Stimulated activated memory B cell treated with anti-CD40 and anti-IgM and Interleukin-4, amounts not matched to agents 10 μg/mL and 1 μg/mL and 100 μg/mL, for 72 hours (primary cell): ENCODE measurements around the gene TMEM37.

ENCODE experiments used
- ATAC-seq: fragments of 150-1000 bp; cut with Tn5 transposase; 2 replicates; pipeline ENCODE4 v1.10.0; 2021
- H3K27ac Mint-ChIP-seq: one replicate; pipeline ENCODE4 v1.8.0; 2022; ENCODE audit warnings: mild to moderate bottlenecking, mixed read lengths
- H3K27me3 Mint-ChIP-seq: one replicate; pipeline ENCODE4 v1.8.0; 2022; ENCODE audit warnings: mixed read lengths
- H3K36me3 Mint-ChIP-seq: one replicate; pipeline ENCODE4 v1.8.0; 2022; ENCODE audit warnings: mixed read lengths
- H3K4me1 Mint-ChIP-seq: one replicate; pipeline ENCODE4 v1.8.0; 2022; ENCODE audit warnings: mixed read lengths
- H3K4me3 Mint-ChIP-seq: one replicate; pipeline ENCODE4 v1.8.0; 2022; ENCODE audit warnings: mild to moderate bottlenecking, moderate library complexity, mixed read lengths
- H3K9me3 Mint-ChIP-seq: one replicate; pipeline ENCODE4 v1.8.0; 2022; ENCODE audit warnings: mixed read lengths

TMEM37 gene

DNA sequence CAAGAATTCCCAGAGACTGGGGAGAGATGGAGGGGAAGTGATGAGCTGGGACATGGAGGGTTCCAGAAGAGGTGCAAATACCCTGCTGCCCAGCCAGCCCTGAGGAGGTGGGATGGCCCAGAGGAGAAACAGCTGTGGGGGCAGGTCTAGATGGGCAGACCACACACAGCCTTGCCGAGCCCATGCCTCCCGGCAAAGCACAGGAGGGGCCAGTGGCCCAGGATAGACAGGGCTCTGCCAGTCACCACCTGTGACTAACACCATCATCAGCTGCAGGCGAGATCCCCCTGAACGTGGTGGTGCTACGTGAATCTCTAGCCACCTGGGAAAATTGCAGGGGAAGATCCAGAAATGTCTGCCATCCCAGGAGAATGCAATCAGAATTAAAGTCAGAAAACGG is 53.2 kb downstream of the TMEM37 start:
- H3K4me3 Mint-ChIP-seq, result no peak overlapping the region
- H3K27me3 Mint-ChIP-seq, result peaks cover 43% of the 10 kb centered on the region
- no peak overlapping the region for H3K27ac Mint-ChIP-seq
- no peak for ATAC-seq
- no peaks in the 10 kb centered on the region for H3K36me3 Mint-ChIP-seq
- H3K4me1 Mint-ChIP-seq, result no peaks in the 10 kb centered on the region
- no peaks in the 10 kb centered on the region for H3K9me3 Mint-ChIP-seq

DNA sequence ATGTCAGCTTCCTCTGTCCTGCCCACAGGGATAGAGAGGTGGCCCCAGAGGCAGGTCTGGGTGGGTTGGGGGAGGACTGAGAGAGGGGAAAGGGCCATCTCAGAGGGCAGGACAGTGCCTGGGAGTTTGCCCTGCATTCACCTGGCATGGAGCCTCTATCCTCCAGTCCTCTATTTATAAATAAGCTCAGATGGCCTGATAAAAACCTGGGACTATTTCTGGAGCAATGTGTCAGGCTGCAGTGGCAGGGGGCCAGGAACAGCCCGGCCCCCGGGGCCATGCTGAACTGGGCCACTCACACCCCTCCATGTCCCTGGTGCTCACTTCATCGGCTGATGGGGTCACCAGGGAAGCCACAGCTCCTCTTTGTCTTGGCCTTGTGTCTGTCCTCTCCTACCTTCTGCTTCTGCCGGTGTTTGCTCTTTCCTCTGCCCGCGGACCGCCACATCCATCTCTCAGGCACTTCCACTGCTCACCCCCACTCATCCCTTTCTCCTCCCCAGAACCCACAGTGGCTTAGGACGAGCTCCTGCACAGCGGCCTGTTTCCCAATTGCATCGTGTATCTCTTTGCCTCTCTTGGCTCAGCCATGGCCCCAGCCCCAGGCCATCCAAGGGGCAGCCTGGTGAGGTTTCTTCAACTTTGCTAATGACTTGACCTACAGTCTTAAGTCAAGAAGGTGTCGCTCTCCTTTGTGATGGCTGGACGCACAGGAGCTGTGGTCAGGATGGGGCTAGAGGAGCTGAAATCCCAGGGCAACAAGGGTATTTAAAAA is 53.9 kb downstream of the TMEM37 start:
- Mint-ChIP-seq H3K9me3 (no peaks in the 10 kb centered on the region), H3K27ac (no peak overlapping the region), H3K36me3 (no peaks in the 10 kb centered on the region), H3K4me3 (no peak overlapping the region), H3K27me3 (peaks cover 47% of the 10 kb centered on the region), H3K4me1 (no peaks in the 10 kb centered on the region)
- no peak for ATAC-seq

DNA sequence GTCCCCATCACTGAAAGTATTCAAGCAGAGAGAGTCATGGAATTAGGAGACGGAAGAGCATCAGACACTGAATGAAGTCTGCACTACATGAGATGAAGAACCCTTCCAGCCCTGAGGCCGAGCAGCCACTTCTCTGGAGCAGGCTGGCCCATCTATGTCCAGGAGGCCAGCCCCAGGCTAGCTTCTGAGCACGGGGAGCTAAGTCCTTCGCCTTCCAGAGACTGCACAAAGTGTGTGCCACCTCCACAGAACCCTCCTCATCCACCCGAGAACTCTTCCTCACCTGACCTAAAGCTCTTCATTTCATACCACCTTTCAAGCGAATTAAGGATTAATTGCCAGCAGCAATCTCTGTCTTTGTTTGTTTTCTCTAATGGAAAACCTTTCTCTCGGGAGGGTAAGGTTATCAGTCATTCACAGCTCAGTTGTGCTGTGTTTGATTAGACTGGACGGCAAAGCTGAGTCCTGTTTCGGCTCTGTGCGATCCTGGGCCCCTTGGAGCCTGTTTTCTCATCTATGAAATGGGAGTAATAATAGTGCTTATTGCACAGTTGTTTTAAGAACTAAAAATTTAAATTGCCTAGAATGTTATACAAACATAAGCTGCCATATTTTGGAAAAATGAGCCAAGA is 54.7 kb downstream of the TMEM37 start:
- no peak overlapping the region for H3K4me3 Mint-ChIP-seq
- H3K36me3 Mint-ChIP-seq, result no peaks in the 10 kb centered on the region
- ATAC-seq, result no peak
- no peaks in the 10 kb centered on the region for H3K9me3 Mint-ChIP-seq
- H3K4me1 Mint-ChIP-seq, result no peaks in the 10 kb centered on the region
- peaks cover 52% of the 10 kb centered on the region for H3K27me3 Mint-ChIP-seq
- no peak overlapping the region for H3K27ac Mint-ChIP-seq

DNA sequence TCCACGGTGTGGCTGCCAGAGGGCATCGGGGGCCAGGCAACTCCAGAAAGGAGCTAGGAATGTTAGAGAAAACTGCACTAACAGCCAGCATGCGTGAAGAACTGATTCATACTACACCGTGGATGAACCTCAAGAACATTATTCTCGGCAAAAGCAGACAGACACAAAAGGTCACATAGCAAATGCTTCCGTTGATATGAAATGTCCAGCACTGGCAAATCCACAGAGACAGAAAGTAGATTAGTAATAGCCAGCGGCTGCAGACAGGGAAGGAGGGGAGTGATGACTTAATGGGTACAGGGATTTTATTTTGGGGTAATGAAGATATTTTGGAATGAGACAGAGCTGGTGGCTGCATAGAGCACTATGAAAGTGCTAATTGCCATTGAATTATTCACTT is 55.2 kb downstream of the TMEM37 start:
- Mint-ChIP-seq H3K36me3 (no peaks in the 10 kb centered on the region), H3K9me3 (no peaks in the 10 kb centered on the region), H3K4me1 (no peaks in the 10 kb centered on the region), H3K27ac (no peak overlapping the region), H3K4me3 (no peak overlapping the region), H3K27me3 (peaks cover 46% of the 10 kb centered on the region)
- ATAC-seq, result no peak

DNA sequence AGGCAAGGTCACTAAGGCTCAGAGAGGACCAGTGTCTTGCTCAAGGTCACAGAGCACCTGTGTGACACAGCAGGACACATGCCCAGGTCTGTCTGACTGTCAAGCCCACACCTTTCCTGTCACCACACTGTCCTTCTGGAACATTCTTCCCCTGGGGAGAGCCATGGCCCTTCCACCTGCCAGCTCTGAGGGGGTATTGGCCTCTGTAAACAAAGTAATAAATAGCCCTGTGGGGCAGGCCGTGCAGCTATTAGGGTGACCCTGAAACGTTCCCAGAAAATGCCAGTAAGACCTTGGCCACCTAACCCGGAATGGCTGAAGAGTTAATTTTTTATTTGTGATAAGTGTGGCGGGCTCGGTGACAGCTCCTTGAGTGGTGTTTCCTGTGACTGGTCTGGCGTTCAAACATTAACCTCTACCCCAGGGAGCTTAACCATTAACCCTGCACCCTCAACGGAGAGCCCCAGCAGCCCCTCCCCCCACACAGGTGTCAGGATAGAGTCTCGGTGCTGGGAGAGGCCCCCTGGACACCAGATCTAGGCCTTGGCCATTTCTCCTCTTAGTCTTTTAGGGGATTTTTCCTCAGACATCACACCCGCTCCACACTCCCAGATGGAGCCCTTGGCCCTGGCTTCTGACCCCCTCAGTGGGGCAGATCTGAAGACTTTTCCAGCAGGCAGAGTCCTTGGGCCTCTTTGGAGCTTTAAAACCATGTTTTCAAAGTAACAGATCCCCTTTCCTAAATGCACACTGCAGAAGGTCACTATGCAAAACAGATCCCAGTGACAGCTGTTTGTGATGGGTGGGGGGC is 56.0 kb downstream of the TMEM37 start:
- H3K27me3 Mint-ChIP-seq, result peaks cover 43% of the 10 kb centered on the region
- no peaks in the 10 kb centered on the region for H3K4me1 Mint-ChIP-seq
- no peak for ATAC-seq
- no peaks in the 10 kb centered on the region for H3K9me3 Mint-ChIP-seq
- no peaks in the 10 kb centered on the region for H3K36me3 Mint-ChIP-seq
- no peak overlapping the region for H3K27ac Mint-ChIP-seq
- H3K4me3 Mint-ChIP-seq, result no peak overlapping the region
